Measurements from ENCODE around the gene RFC2. TPM values are rescaled to one million over a fixed set of nuclear protein-coding genes. Genes with fewer than 3 reads are reported as not detected.

RFC2 gene
- total and polyA plus RNA-seq, 10 of the 15 experiments (the other 5 are each of a cell fraction or from before 2014, with no cell fraction given), result 25.8 to 145 (median 90.9) TPM

GRCh38 chr7:74199551-74200355 lies 54.4 kb downstream of the RFC2 start (continued):
- TF ChIP-seq ZBTB40 (IDR thresholded peaks at IDR 0.05; ENCODE audit: borderline replicate concordance) (no peak), MTA2 (IDR thresholded peaks at IDR 0.05; ENCODE audit: low read depth) (no peak), MEF2B (IDR thresholded peaks at IDR 0.05; ENCODE audit: partially characterized antibody, poor library complexity, severe bottlenecking) (no peak), EZH2 (IDR thresholded peaks at IDR 0.05; ENCODE audit: borderline replicate concordance, control insufficient read depth, low read depth, low read length) (no peak), MAX (IDR thresholded peaks at IDR 0.05; ENCODE audit: low read depth, low read length) (no peak), YY1 (IDR thresholded peaks at IDR 0.05; ENCODE audit: low read depth, low read length) (no peak), PRDM15 (CRISPR knock-in tag; IDR thresholded peaks at IDR 0.05) (no peak), LARP7 (IDR thresholded peaks at IDR 0.05) (no peak), RELB (IDR thresholded peaks at IDR 0.05; ENCODE audit: low read depth) (no peak)
